GM12878 (cell line): ENCODE measurements around the gene MMP24. TPM values are rescaled to one million over a fixed set of nuclear protein-coding genes. Genes with fewer than 3 reads are reported as not detected.

Experiments
- ATAC-seq: fragments of 200-7000 bp; cut with Tn5 transposase; 3 replicates; pipeline ENCODE4 v1.9.1; 2020; ENCODE audit warnings: mild to moderate bottlenecking, moderate library complexity
- BruUV-seq: library from RNA; stranded (reverse); fragments of 400-500 nt; replicated peaks from 2 replicates; lab custom pipeline; 2021; lab: Mats Ljungman, UMichigan
- CTCF ChIA-PET: fragments of 300-600 bp; sonication (Branson Sonifier 250); formaldehyde crosslinking; extraction: SDS; loops from one replicate; lab custom pipeline; 2021; ENCODE audit warnings: inconsistent platforms; lab: Yijun Ruan, JAX
- POLR2A ChIA-PET: fragments of 350-600 bp; formaldehyde crosslinking; extraction: SDS; loops from one replicate; lab custom pipeline; 2021; ENCODE audit warnings: inconsistent platforms; lab: Charles Lee
- RAD21 ChIA-PET: fragments of 300-600 bp; sonication (Branson Sonifier 250); formaldehyde crosslinking; loops from one replicate; lab custom pipeline; 2023; ENCODE audit warnings: antibody characterized with exemption; ENCODE audit not compliant: unreplicated experiment; lab: Charles Lee
- SMC1A ChIA-PET: fragments of 300-600 bp; sonication (Branson Sonifier 250); formaldehyde crosslinking; loops from one replicate; lab custom pipeline; 2023; ENCODE audit not compliant: unreplicated experiment, uncharacterized antibody; lab: Charles Lee
- DNase-seq: peaks from one replicate; pipeline ENCODE4 v3.0.0-alpha.2; 2011; ENCODE audit warnings: low read depth, low spot score
- FAIRE-seq: peaks from 3 replicates; lab custom pipeline; 2011; peaks lifted over from hg19 to GRCh38; lab: Jason Lieb, UNC
- H2AFZ ChIP-seq: 2 replicates; pipeline ENCODE4 v1.6.0; 2011; ENCODE audit warnings: low read depth, low read length, control low read depth; ENCODE audit not compliant: control insufficient read depth
- H3K27ac ChIP-seq: 2 replicates; pipeline ENCODE4 v1.5.1; 2011; ENCODE audit warnings: control low read depth; ENCODE audit not compliant: control insufficient read depth, insufficient read depth
- H3K27me3 ChIP-seq, 2 experiments: replicated peaks in 1 of 2; 2 replicates each; pipeline versions ENCODE4 v1.6.0 to v1.6.1; 2011; ENCODE audit warnings: low read length in 1 of 2; ENCODE audit not compliant: control insufficient read depth in 2 of 2, insufficient read depth in 2 of 2
- H3K36me3 ChIP-seq, 2 experiments: 2 replicates each; pipeline ENCODE4 v1.5.1; 2011; ENCODE audit warnings: low read length in 1 of 2; ENCODE audit not compliant: control insufficient read depth in 2 of 2, insufficient read depth in 2 of 2
- H3K4me1 ChIP-seq: 2 replicates; pipeline ENCODE4 v1.6.1; 2011; ENCODE audit warnings: mild to moderate bottlenecking, low read length, moderate library complexity, mixed read lengths; ENCODE audit not compliant: control insufficient read depth, insufficient read depth
- H3K4me2 ChIP-seq: 2 replicates; pipeline ENCODE4 v1.6.0; 2011; ENCODE audit warnings: control low read depth; ENCODE audit not compliant: control insufficient read depth, insufficient read depth
- H3K4me3 ChIP-seq: fragments of 200-600 bp; sonication (generic); 2 replicates; pipeline ENCODE4 v1.5.1; 2016
- H3K79me2 ChIP-seq: 2 replicates; pipeline ENCODE4 v1.6.0; 2011; ENCODE audit warnings: low read length; ENCODE audit not compliant: control insufficient read depth, insufficient read depth
- H3K9ac ChIP-seq: 2 replicates; pipeline ENCODE4 v1.8.0; 2011; ENCODE audit warnings: low read length, control low read depth, mixed read lengths; ENCODE audit not compliant: control insufficient read depth, insufficient read depth
- H3K9me3 ChIP-seq: replicated peaks from 3 replicates; pipeline ENCODE4 v1.5.1; 2011; ENCODE audit warnings: mild to moderate bottlenecking, low read length; ENCODE audit not compliant: control insufficient read depth, insufficient read depth
- H4K20me1 ChIP-seq: 2 replicates; pipeline ENCODE4 v1.6.0; 2011; ENCODE audit not compliant: control insufficient read depth, insufficient read depth
- CHD1 ChIP-seq: IDR thresholded peaks from 2 replicates; pipeline ENCODE4 v1.6.1; 2012; ENCODE audit warnings: low read depth, low read length, improper control_type of control experiment
- CHD4 ChIP-seq: fragments of 200-600 bp; sonication (generic); IDR thresholded peaks from 2 replicates; pipeline ENCODE4 v1.6.1; 2016; ENCODE audit warnings: mild to moderate bottlenecking
- ESRRA ChIP-seq: IDR thresholded peaks from 2 replicates; pipeline ENCODE4 v1.6.1; 2012; ENCODE audit warnings: mild to moderate bottlenecking, low read length, improper control_type of control experiment
- FOXM1 ChIP-seq: IDR thresholded peaks from 2 replicates; pipeline ENCODE4 v1.6.1; 2012; ENCODE audit warnings: low read depth, mild to moderate bottlenecking, inconsistent platforms, low read length, moderate library complexity
- GABPA ChIP-seq: IDR thresholded peaks from 2 replicates; pipeline ENCODE4 v1.6.1; 2014; ENCODE audit warnings: antibody characterized with exemption, low read depth, mild to moderate bottlenecking, inconsistent platforms
- HDAC6 ChIP-seq: fragments of 200-600 bp; sonication (generic); IDR thresholded peaks from one replicate; pipeline ENCODE4 v1.8.0; 2017; ENCODE audit warnings: antibody characterized with exemption; ENCODE audit not compliant: unreplicated experiment
- IKZF2 ChIP-seq, 2 experiments: fragments of 450-650 bp; IDR thresholded peaks; 2 replicates each; pipeline ENCODE4 v1.6.1; 2017; ENCODE audit warnings: mild to moderate bottlenecking in 2 of 2, moderate library complexity in 2 of 2
- IRF5 ChIP-seq: fragments of 450-650 bp; IDR thresholded peaks from 2 replicates; pipeline ENCODE4 v1.6.1; 2017; ENCODE audit warnings: borderline replicate concordance
- MEF2B ChIP-seq: fragments of 450-650 bp; IDR thresholded peaks from 2 replicates; pipeline ENCODE4 v1.6.1; 2018; ENCODE audit warnings: mild to moderate bottlenecking, moderate library complexity; ENCODE audit not compliant: partially characterized antibody, poor library complexity, severe bottlenecking
- POLR2AphosphoS5 ChIP-seq: IDR thresholded peaks from 2 replicates; pipeline ENCODE4 v1.6.1; 2011; ENCODE audit warnings: mild to moderate bottlenecking, low read length, inconsistent platforms
- RBBP5 ChIP-seq: fragments of 200-600 bp; sonication (generic); conservative IDR thresholded peaks from 2 replicates; pipeline ENCODE4 v1.6.1; 2016
- SUPT20H ChIP-seq: IDR thresholded peaks from 2 replicates; pipeline ENCODE4 v1.6.1; 2011; ENCODE audit warnings: low read depth, mild to moderate bottlenecking, low read length, moderate library complexity, borderline replicate concordance; ENCODE audit not compliant: control insufficient read depth
- ZNF274 ChIP-seq: IDR thresholded peaks from one replicate; pipeline ENCODE4 v1.8.0; 2011; ENCODE audit not compliant: insufficient read length, insufficient read depth
- WGBS: methylation state at CpG from one replicate; pipeline ENCODE4 v1.1.6; 2016; ENCODE audit warnings: low lambda C conversion rate; ENCODE audit not compliant: insufficient replicate concordance, insufficient coverage; ENCODE audit errors: missing lambda C conversion rate; 5-methylcytosine and 5-hydroxymethylcytosine counted together
- in situ Hi-C: fragments of 300-500 bp; cut with MboI; formaldehyde crosslinking; loops from 9 replicates; pipeline ENCODE4 v1.14.3; 2018; ENCODE audit warnings: mixed read lengths
- intact Hi-C: fragments of 100-400 bp; cut with micrococcal nuclease; formaldehyde crosslinking; loops from one replicate; pipeline ENCODE4 v1.14.2; 2022; ENCODE audit not compliant: unreplicated experiment
- polyA plus RNA-seq, 11 experiments: library from polyadenylated mRNA; depleted of rRNA in 4 of 11; unstranded in 6 of 11; stranded (reverse) in 5 of 11; fragments of >200 nt; fragmentation: Nextera tagmentation in 4 of 11; fragmentation: Illumina TruSeq in 1 of 11; extraction: Ambion mirVana in 4 of 11; extraction: Trizol in 1 of 11; gene quantifications; 1 replicate in 1 of 11; 2 replicates in 10 of 11; pipeline versions ENCODE4 v1.2.1 to v1.2.3, GENCODE V29; 2011 to 2016; ENCODE audit warnings: inconsistent platforms in 2 of 11, missing spikeins in 2 of 11, low read depth in 1 of 11
- total RNA-seq, 4 experiments: library from RNA; depleted of rRNA in 3 of 4; stranded (reverse); fragments of >200 nt in 3 of 4; fragmentation: Illumina TruSeq in 1 of 4; extraction: Trizol in 1 of 4; gene quantifications; 2 replicates each; pipeline versions ENCODE4 v1.2.1 to v1.2.3, GENCODE V29; 2013 to 2021

The MMP24 gene
- total and polyA plus RNA-seq, 10 of the 15 experiments (the other 5 are each of a cell fraction or from before 2014, with no cell fraction given) = 0.01 to 0.11 (median 0.04) TPM; not detected in 5

- TF ChIP-seq SUPT20H = no peak
- no peak for TF ChIP-seq IRF5
- TF ChIP-seq ZNF274 = no peak
- TF ChIP-seq HDAC6 = no peak
- TF ChIP-seq POLR2AphosphoS5 = no peak
- TF ChIP-seq IKZF2 (IDR thresholded peaks at IDR 0.05) = no peak
- no peak for TF ChIP-seq MEF2B
Observed at GRCh38 chr20:35298264-35298663, 71.8 kb downstream of the MMP24 start (continued).

- intact Hi-C loops = no loop called here
- no peaks in the 10 kb centered on the region for H3K27me3 ChIP-seq
- H3K36me3 ChIP-seq = peaks cover 0 to 5% of the 10 kb centered on the region in 2 experiments; a peak in 1 of 4 replicates
- H3K9ac ChIP-seq = no peak overlapping the region
- POLR2A ChIA-PET = no interaction called here
- H3K4me1 ChIP-seq = peaks cover 3% of the 10 kb centered on the region
- SMC1A ChIA-PET = interaction anchor here (1.1 kb wide), 1 partner anchor 30 kb away, joined by 3 read pairs; no protein-coding TSS in a partner anchor
- no peak overlapping the region for H2AFZ ChIP-seq
- no peak for TF ChIP-seq CHD4
- no peak for TF ChIP-seq GABPA
- TF ChIP-seq CHD1 = no peak
- TF ChIP-seq ESRRA = no peak
- no peak for TF ChIP-seq FOXM1
- no peak for TF ChIP-seq RBBP5
- H3K9me3 ChIP-seq = no peaks in the 10 kb centered on the region
- RAD21 ChIA-PET = no interaction called here
- CTCF ChIA-PET = interaction anchor here (0.8 to 1.2 kb wide), 5 partner anchors 10 to 149 kb away, joined by 3 read pairs; no protein-coding TSS in a partner anchor
- H4K20me1 ChIP-seq = no peaks in the 10 kb centered on the region
- no peak overlapping the region for H3K4me2 ChIP-seq
- H3K4me3 ChIP-seq = no peak overlapping the region
- no TSS peak for BruUV-seq
- H3K27ac ChIP-seq = no peak overlapping the region
- in situ Hi-C loops = loop anchor here (5.0 kb wide), 1 partner anchor 148 kb away; no protein-coding TSS in a partner anchor
- DNase-seq (no peak), ATAC-seq (no peak), FAIRE-seq (no peak)
- WGBS = 80% methylated on average over 4 of the region's 4 CpGs
- no peaks in the 10 kb centered on the region for H3K79me2 ChIP-seq
Observed at GRCh38 chr20:35299780-35300179, 73.3 kb downstream of the MMP24 start.
